HEK293 (cell line): Measurements from ENCODE around the gene IL17REL.

ENCODE experiments used
- CTCF ChIA-PET: fragments of 350-600 bp; formaldehyde crosslinking; extraction: SDS; loops from one replicate; lab custom pipeline; 2021; ENCODE audit warnings: antibody characterized with exemption; lab: Yijun Ruan, JAX
- POLR2A ChIA-PET: fragments of 300-600 bp; formaldehyde crosslinking; extraction: SDS; loops from one replicate; lab custom pipeline; 2020; ENCODE audit warnings: antibody characterized with exemption, inconsistent platforms; lab: Yijun Ruan, JAX
- H3K27ac ChIP-seq: fragments of 200-500 bp; sonication (Bioruptor generic); 2 replicates; pipeline ENCODE4 v1.5.1; 2014; ENCODE audit warnings: low read depth, low read length, control low read depth, inconsistent platforms; ENCODE audit errors: extremely low read depth
- H3K36me3 ChIP-seq, 2 experiments: fragments of 200-500 bp in 1 of 2; sonication (Bioruptor generic) in 1 of 2; 1 replicate in 1 of 2; 2 replicates in 1 of 2; pipeline ENCODE4 v1.5.1; 2014 to 2017; ENCODE audit warnings: inconsistent platforms in 2 of 2, low read length in 2 of 2; ENCODE audit not compliant: control insufficient read depth in 2 of 2, insufficient read depth in 1 of 2
- H3K4me1 ChIP-seq: fragments of 200-500 bp; sonication (Bioruptor generic); 2 replicates; pipeline ENCODE4 v1.5.1; 2014; ENCODE audit warnings: mild to moderate bottlenecking, low read length, inconsistent platforms; ENCODE audit not compliant: control insufficient read depth, insufficient read depth
- H3K4me3 ChIP-seq: 2 replicates; pipeline ENCODE4 v1.5.1; 2011; ENCODE audit warnings: low read depth, mild to moderate bottlenecking, control low read depth, low read length, moderate library complexity
- H3K9me3 ChIP-seq: fragments of 200-500 bp; sonication (Bioruptor generic); 2 replicates; pipeline ENCODE4 v1.5.1; 2014; ENCODE audit warnings: low read depth, low read length, inconsistent platforms; ENCODE audit not compliant: control insufficient read depth, insufficient read depth
- ZNF121 ChIP-seq: fragments of 450-650 bp; formaldehyde crosslinking; IDR thresholded peaks from 2 replicates; pipeline ENCODE4 v1.5.1; 2016; ENCODE audit warnings: missing biosample characterization, missing genetic modification characterization
- ZNF132 ChIP-seq: fragments of 450-650 bp; formaldehyde crosslinking; IDR thresholded peaks from 2 replicates; pipeline ENCODE4 v1.5.1; 2017; ENCODE audit warnings: missing biosample characterization, missing genetic modification characterization, borderline replicate concordance
- ZNF140 ChIP-seq: fragments of 450-650 bp; formaldehyde crosslinking; IDR thresholded peaks from 2 replicates; pipeline ENCODE4 v1.5.1; 2016; ENCODE audit warnings: missing biosample characterization, missing genetic modification characterization
- ZNF544 ChIP-seq: fragments of 450-650 bp; formaldehyde crosslinking; IDR thresholded peaks from 2 replicates; pipeline ENCODE4 v1.5.0; 2017; ENCODE audit warnings: missing biosample characterization, missing genetic modification characterization
- ZNF571 ChIP-seq: fragments of 450-650 bp; formaldehyde crosslinking; IDR thresholded peaks from 2 replicates; pipeline ENCODE4 v1.5.0; 2017; ENCODE audit warnings: missing biosample characterization, missing genetic modification characterization
- ZNF76 ChIP-seq: fragments of 450-650 bp; formaldehyde crosslinking; IDR thresholded peaks from 2 replicates; pipeline ENCODE4; 2016; ENCODE audit warnings: low read depth, missing biosample characterization, missing genetic modification characterization, borderline replicate concordance
- ZSCAN16 ChIP-seq: fragments of 450-650 bp; formaldehyde crosslinking; IDR thresholded peaks from 2 replicates; pipeline ENCODE4 v1.5.1; 2016; ENCODE audit warnings: missing biosample characterization, missing genetic modification characterization
- TF ChIP-seq, protein P1 (sequence below): fragments of 450-650 bp; formaldehyde crosslinking; conservative IDR thresholded peaks from 2 replicates; pipeline ENCODE4 v1.5.1; 2016; ENCODE audit warnings: low read depth, missing biosample characterization, missing genetic modification characterization
- TF ChIP-seq, protein P2 (sequence below): fragments of 450-650 bp; formaldehyde crosslinking; optimal IDR thresholded peaks from 2 replicates; pipeline ENCODE3; 2016; ENCODE audit warnings: missing biosample characterization, mild to moderate bottlenecking, missing genetic modification characterization
- TF ChIP-seq, protein P3 (sequence below): fragments of 450-650 bp; formaldehyde crosslinking; IDR thresholded peaks from 2 replicates; pipeline ENCODE4; 2016; ENCODE audit warnings: missing biosample characterization, missing genetic modification characterization
- TF ChIP-seq, protein P4 (sequence below): IDR thresholded peaks from 2 replicates; pipeline ENCODE4 v1.6.1; 2011; ENCODE audit warnings: mild to moderate bottlenecking, low read depth, low read length, borderline replicate concordance
- TF ChIP-seq, protein P5 (sequence below): fragments of 450-650 bp; formaldehyde crosslinking; IDR thresholded peaks from 2 replicates; pipeline ENCODE4 v1.5.1; 2016; ENCODE audit warnings: missing biosample characterization, missing genetic modification characterization
- TF ChIP-seq, protein P6 (sequence below): fragments of 450-650 bp; formaldehyde crosslinking; IDR thresholded peaks from 2 replicates; pipeline ENCODE4 v1.5.1; 2016; ENCODE audit warnings: missing biosample characterization, missing genetic modification characterization

IL17REL gene

DNA sequence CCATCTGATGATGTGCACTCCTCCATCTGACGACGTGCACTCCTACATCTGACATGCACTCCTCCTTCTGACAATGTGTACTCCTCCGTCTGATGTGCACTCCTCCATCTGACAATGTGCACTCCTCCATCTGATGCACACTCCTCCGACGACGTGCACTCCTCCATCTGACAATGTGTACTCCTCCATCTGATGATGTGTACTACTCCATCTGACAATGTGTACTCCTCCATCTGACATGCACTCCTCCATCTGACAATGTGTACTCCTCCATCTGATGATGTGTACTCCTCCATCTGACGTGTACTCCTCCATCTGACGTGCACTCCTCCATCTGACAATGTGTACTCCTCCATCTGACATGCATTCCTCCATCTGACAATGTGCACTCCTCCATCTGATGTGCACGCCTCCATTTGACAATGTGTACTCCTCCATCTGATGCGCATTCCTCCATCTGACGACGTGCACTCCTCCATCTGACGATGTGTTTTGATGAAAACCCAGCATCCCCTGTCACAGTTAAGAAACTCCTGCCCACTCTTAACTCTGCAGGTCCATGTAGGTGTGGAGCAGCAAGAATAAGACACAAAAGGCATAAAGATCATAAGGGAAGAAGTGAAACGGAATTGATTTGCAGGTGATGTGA lies 9.7 kb upstream of the IL17REL start (continued):
- TF ChIP-seq, protein P1, sequence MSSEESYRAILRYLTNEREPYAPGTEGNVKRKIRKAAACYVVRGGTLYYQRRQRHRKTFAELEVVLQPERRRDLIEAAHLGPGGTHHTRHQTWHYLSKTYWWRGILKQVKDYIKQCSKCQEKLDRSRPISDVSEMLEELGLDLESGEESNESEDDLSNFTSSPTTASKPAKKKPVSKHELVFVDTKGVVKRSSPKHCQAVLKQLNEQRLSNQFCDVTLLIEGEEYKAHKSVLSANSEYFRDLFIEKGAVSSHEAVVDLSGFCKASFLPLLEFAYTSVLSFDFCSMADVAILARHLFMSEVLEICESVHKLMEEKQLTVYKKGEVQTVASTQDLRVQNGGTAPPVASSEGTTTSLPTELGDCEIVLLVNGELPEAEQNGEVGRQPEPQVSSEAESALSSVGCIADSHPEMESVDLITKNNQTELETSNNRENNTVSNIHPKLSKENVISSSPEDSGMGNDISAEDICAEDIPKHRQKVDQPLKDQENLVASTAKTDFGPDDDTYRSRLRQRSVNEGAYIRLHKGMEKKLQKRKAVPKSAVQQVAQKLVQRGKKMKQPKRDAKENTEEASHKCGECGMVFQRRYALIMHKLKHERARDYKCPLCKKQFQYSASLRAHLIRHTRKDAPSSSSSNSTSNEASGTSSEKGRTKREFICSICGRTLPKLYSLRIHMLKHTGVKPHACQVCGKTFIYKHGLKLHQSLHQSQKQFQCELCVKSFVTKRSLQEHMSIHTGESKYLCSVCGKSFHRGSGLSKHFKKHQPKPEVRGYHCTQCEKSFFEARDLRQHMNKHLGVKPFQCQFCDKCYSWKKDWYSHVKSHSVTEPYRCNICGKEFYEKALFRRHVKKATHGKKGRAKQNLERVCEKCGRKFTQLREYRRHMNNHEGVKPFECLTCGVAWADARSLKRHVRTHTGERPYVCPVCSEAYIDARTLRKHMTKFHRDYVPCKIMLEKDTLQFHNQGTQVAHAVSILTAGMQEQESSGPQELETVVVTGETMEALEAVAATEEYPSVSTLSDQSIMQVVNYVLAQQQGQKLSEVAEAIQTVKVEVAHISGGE (tag by site-specific recombination) = no peak
- no peak for TF ChIP-seq ZNF132

DNA sequence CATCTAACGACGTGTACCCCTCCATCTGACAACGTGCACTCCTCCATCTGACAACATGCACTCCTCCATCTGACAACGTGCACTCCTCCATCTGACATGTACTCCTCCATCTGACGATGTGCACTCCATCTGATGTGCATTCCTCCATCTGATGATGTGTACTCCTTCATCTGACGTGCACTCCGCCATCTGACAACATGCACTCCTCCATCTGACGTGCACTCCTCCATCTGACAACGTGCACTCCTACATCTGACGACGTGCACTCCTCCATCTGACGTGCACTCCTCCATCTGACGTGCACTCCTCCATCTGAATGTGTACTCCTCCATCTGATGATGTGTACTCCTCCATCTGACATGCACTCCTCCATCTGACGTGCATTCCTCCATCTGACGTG lies 8.0 kb upstream of the IL17REL start:
- H3K36me3 ChIP-seq = no peaks in the 10 kb centered on the region
- ChIA-PET POLR2A (no interaction called here), CTCF (no interaction called here)
- H3K27ac ChIP-seq = no peak overlapping the region
- H3K4me3 ChIP-seq = no peak overlapping the region
- no peaks in the 10 kb centered on the region for H3K9me3 ChIP-seq
- TF ChIP-seq, protein P2, sequence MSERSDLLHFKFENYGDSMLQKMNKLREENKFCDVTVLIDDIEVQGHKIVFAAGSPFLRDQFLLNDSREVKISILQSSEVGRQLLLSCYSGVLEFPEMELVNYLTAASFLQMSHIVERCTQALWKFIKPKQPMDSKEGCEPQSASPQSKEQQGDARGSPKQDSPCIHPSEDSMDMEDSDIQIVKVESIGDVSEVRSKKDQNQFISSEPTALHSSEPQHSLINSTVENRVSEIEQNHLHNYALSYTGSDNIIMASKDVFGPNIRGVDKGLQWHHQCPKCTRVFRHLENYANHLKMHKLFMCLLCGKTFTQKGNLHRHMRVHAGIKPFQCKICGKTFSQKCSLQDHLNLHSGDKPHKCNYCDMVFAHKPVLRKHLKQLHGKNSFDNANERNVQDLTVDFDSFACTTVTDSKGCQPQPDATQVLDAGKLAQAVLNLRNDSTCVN (tag by site-specific recombination) = peak; percentile 14
- no peak for TF ChIP-seq ZSCAN16 (tag by site-specific recombination)
- H3K4me1 ChIP-seq = no peaks in the 10 kb centered on the region

DNA sequence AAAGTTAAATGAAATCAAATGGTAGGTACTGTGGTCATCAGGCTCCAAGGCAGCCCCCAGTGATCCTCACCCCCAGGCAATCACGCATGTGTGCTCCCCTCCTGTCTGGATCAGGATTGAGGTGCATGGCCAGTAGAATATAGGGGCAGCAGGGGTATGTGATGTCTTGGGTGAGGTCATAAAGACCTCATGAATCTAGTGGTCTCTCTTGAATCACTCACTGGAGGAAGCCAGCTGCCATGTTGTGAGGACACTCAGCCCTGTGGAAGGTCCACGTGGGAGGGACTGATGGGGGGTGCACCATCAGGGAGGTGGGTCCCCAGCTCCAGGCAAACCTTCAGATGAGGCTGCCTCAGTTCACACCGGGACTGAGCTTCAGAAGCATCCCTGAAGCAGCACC lies 6.8 kb upstream of the IL17REL start:
- H3K4me3 ChIP-seq = no peak overlapping the region
- POLR2A ChIA-PET = no interaction called here
- H3K4me1 ChIP-seq = no peaks in the 10 kb centered on the region
- H3K36me3 ChIP-seq = no peaks in the 10 kb centered on the region
- no peaks in the 10 kb centered on the region for H3K9me3 ChIP-seq
- H3K27ac ChIP-seq = no peak overlapping the region
- CTCF ChIA-PET = interaction anchor here (0.6 to 2.2 kb wide), 4 partner anchors 11 to 120 kb away, joined by 3 to 9 read pairs (median 4); no protein-coding TSS in a partner anchor
- no peak for TF ChIP-seq ZNF544 (tag by site-specific recombination)
- TF ChIP-seq, protein P3, sequence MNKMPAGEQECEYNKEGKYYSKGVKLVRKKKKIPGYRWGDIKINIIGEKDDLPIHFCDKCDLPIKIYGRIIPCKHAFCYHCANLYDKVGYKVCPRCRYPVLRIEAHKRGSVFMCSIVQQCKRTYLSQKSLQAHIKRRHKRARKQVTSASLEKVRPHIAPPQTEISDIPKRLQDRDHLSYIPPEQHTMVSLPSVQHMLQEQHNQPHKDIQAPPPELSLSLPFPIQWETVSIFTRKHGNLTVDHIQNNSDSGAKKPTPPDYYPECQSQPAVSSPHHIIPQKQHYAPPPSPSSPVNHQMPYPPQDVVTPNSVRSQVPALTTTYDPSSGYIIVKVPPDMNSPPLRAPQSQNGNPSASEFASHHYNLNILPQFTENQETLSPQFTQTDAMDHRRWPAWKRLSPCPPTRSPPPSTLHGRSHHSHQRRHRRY (tag by site-specific recombination) = no peak
- no peak for TF ChIP-seq ZNF121 (tag by site-specific recombination)
- TF ChIP-seq ZSCAN16 (tag by site-specific recombination) = no peak
- no peak for TF ChIP-seq ZNF140 (tag by site-specific recombination)
- TF ChIP-seq, protein P4, sequence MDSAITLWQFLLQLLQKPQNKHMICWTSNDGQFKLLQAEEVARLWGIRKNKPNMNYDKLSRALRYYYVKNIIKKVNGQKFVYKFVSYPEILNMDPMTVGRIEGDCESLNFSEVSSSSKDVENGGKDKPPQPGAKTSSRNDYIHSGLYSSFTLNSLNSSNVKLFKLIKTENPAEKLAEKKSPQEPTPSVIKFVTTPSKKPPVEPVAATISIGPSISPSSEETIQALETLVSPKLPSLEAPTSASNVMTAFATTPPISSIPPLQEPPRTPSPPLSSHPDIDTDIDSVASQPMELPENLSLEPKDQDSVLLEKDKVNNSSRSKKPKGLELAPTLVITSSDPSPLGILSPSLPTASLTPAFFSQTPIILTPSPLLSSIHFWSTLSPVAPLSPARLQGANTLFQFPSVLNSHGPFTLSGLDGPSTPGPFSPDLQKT = no peak
- TF ChIP-seq, protein P5, sequence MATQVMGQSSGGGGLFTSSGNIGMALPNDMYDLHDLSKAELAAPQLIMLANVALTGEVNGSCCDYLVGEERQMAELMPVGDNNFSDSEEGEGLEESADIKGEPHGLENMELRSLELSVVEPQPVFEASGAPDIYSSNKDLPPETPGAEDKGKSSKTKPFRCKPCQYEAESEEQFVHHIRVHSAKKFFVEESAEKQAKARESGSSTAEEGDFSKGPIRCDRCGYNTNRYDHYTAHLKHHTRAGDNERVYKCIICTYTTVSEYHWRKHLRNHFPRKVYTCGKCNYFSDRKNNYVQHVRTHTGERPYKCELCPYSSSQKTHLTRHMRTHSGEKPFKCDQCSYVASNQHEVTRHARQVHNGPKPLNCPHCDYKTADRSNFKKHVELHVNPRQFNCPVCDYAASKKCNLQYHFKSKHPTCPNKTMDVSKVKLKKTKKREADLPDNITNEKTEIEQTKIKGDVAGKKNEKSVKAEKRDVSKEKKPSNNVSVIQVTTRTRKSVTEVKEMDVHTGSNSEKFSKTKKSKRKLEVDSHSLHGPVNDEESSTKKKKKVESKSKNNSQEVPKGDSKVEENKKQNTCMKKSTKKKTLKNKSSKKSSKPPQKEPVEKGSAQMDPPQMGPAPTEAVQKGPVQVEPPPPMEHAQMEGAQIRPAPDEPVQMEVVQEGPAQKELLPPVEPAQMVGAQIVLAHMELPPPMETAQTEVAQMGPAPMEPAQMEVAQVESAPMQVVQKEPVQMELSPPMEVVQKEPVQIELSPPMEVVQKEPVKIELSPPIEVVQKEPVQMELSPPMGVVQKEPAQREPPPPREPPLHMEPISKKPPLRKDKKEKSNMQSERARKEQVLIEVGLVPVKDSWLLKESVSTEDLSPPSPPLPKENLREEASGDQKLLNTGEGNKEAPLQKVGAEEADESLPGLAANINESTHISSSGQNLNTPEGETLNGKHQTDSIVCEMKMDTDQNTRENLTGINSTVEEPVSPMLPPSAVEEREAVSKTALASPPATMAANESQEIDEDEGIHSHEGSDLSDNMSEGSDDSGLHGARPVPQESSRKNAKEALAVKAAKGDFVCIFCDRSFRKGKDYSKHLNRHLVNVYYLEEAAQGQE (tag by site-specific recombination) = no peak
- TF ChIP-seq, protein P6, sequence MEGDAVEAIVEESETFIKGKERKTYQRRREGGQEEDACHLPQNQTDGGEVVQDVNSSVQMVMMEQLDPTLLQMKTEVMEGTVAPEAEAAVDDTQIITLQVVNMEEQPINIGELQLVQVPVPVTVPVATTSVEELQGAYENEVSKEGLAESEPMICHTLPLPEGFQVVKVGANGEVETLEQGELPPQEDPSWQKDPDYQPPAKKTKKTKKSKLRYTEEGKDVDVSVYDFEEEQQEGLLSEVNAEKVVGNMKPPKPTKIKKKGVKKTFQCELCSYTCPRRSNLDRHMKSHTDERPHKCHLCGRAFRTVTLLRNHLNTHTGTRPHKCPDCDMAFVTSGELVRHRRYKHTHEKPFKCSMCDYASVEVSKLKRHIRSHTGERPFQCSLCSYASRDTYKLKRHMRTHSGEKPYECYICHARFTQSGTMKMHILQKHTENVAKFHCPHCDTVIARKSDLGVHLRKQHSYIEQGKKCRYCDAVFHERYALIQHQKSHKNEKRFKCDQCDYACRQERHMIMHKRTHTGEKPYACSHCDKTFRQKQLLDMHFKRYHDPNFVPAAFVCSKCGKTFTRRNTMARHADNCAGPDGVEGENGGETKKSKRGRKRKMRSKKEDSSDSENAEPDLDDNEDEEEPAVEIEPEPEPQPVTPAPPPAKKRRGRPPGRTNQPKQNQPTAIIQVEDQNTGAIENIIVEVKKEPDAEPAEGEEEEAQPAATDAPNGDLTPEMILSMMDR = no peak
- no peak for TF ChIP-seq ZNF76 (tag by site-specific recombination)
- TF ChIP-seq ZNF571 (tag by site-specific recombination) = no peak
